ENCODE measurements around the gene ZNF516. TPM values are rescaled to one million over a fixed set of nuclear protein-coding genes. Genes with fewer than 3 reads are reported as not detected.

Gene ZNF516
- polyA plus RNA-seq, 2 of the 4 experiments (the other 2 are of a cell fraction): 3.9 to 4.9 TPM

DNA sequence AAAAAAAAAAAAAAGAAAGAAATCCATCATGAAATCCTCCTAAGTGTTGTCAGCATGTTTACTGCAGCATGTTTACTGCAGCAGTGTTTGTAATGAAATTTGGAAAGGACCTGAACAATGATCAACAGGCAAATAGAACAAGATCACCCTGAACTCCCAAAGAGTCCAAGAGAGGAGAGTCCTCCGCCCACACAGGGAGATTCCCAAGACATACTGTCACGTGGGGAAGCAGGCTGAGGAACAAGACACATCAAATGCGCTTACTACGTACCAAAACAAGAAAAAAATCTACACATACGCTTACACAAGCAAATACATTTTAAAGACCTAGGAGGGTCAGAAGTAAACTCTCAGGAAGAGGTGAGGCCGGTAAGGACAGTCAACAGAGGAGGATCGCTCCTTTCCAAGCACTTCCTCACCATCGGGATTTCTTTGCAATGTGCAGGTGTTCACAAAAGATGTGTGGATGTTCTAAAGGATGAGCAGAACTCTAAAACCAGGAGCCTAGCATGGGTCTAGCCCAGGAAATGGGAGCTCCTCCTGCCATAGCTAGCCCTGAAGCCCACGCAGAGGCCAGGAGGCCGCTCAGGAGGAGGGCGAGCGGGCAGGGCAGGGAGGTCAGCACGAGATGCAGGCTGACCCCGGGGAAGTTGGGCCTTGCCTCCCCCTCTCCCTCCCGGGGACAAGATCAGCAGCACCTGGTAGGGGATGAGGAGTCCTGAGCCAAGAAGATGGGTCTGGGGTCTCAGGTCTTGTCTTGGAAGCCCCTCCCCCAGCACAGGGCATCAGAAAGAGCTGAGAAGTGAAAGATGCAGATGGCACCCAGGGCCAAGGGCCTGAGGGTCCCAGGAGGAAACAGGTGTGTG, 66.4 kb downstream of the ZNF516 start:
- no peaks in the 10 kb centered on the region for H3K9me3 ChIP-seq
- 88% methylated on average over 13 of the region's 15 CpGs for WGBS (ENCODE audit: missing lambda C conversion rate)
- ATAC-seq (no peak), DNase-seq (ENCODE audit: low read depth in 1 of 2, low spot score in 1 of 2) (no peak), FAIRE-seq (no peak)
- TF ChIP-seq HOXB13 (CRISPR knock-in tag; IDR thresholded peaks at IDR 0.05; ENCODE audit: low read depth) (no peak), HOXB5 (CRISPR knock-in tag; IDR thresholded peaks at IDR 0.05) (no peak), CBX8 (IDR thresholded peaks at IDR 0.05) (no peak), BHLHE40 (IDR thresholded peaks at IDR 0.05; ENCODE audit: low read depth, low read length) (no peak), RCOR1 (IDR thresholded peaks at IDR 0.05; ENCODE audit: low read depth, low read length) (no peak), JUNB (IDR thresholded peaks at IDR 0.05) (no peak), KDM5A (IDR thresholded peaks at IDR 0.05) (no peak), EHF (CRISPR knock-in tag; IDR thresholded peaks at IDR 0.05) (no peak), RNF2 (IDR thresholded peaks at IDR 0.05; ENCODE audit: borderline replicate concordance, low read depth) (no peak), MAZ (IDR thresholded peaks at IDR 0.05; ENCODE audit: borderline replicate concordance, low read depth, low read length) (no peak), ZNF302 (CRISPR knock-in tag; IDR thresholded peaks at IDR 0.05) (no peak)
- TF ChIP-seq, protein P1, sequence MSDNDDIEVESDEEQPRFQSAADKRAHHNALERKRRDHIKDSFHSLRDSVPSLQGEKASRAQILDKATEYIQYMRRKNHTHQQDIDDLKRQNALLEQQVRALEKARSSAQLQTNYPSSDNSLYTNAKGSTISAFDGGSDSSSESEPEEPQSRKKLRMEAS (IDR thresholded peaks at IDR 0.05): no peak
- TF ChIP-seq, protein P2, sequence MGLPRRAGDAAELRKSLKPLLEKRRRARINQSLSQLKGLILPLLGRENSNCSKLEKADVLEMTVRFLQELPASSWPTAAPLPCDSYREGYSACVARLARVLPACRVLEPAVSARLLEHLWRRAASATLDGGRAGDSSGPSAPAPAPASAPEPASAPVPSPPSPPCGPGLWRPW (IDR thresholded peaks at IDR 0.05): no peak
- TF ChIP-seq, protein P3, sequence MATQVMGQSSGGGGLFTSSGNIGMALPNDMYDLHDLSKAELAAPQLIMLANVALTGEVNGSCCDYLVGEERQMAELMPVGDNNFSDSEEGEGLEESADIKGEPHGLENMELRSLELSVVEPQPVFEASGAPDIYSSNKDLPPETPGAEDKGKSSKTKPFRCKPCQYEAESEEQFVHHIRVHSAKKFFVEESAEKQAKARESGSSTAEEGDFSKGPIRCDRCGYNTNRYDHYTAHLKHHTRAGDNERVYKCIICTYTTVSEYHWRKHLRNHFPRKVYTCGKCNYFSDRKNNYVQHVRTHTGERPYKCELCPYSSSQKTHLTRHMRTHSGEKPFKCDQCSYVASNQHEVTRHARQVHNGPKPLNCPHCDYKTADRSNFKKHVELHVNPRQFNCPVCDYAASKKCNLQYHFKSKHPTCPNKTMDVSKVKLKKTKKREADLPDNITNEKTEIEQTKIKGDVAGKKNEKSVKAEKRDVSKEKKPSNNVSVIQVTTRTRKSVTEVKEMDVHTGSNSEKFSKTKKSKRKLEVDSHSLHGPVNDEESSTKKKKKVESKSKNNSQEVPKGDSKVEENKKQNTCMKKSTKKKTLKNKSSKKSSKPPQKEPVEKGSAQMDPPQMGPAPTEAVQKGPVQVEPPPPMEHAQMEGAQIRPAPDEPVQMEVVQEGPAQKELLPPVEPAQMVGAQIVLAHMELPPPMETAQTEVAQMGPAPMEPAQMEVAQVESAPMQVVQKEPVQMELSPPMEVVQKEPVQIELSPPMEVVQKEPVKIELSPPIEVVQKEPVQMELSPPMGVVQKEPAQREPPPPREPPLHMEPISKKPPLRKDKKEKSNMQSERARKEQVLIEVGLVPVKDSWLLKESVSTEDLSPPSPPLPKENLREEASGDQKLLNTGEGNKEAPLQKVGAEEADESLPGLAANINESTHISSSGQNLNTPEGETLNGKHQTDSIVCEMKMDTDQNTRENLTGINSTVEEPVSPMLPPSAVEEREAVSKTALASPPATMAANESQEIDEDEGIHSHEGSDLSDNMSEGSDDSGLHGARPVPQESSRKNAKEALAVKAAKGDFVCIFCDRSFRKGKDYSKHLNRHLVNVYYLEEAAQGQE (IDR thresholded peaks at IDR 0.05): no peak
- TF ChIP-seq, protein P4, sequence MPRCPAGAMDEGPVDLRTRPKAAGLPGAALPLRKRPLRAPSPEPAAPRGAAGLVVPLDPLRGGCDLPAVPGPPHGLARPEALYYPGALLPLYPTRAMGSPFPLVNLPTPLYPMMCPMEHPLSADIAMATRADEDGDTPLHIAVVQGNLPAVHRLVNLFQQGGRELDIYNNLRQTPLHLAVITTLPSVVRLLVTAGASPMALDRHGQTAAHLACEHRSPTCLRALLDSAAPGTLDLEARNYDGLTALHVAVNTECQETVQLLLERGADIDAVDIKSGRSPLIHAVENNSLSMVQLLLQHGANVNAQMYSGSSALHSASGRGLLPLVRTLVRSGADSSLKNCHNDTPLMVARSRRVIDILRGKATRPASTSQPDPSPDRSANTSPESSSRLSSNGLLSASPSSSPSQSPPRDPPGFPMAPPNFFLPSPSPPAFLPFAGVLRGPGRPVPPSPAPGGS (IDR thresholded peaks at IDR 0.05): no peak
- H3K27ac ChIP-seq: no peak overlapping the region
- H3K4me1 ChIP-seq: no peaks in the 10 kb centered on the region
- CTCF ChIA-PET: no interaction called here
- no peak overlapping the region for H3K4me3 ChIP-seq
- no peak overlapping the region for H3K4me2 ChIP-seq
- POLR2A ChIA-PET: no interaction called here

DNA sequence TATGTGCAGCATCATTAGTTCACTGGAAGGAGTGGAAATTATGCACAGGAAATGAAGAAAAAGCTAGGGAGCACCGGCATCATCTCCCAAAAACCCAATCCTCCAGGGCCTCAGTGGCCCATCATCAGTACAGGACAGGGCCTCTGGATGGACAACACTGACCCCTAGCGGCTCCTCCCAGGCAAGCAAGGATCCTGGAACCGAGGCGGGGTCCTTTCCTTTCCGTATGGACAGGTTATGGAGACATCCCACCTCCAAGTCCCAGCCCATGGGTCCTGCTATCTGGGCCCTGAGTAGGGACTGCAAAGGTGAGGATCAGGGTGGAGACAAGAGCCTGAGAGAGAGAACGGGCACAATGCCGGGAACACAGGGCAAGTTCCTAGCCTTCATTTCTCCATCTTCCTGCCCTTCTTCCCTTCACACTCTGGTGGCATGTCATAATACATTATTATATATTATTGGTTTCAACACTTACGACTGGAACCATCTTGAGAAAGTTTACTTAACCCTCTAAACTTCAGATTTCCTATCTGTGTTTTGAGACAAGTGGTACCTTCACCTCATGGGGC, 68.2 kb downstream of the ZNF516 start:
- FAIRE-seq (no peak), ATAC-seq (peak in 1 of 2 experiments; percentile 80; a peak in 3 of 6 replicates), DNase-seq (ENCODE audit: low read depth in 1 of 2, low spot score in 1 of 2) (peak; percentile 21 to 34)
- 58% methylated on average over 4 of the region's 8 CpGs for WGBS (ENCODE audit: missing lambda C conversion rate)
- no peaks in the 10 kb centered on the region for H3K9me3 ChIP-seq
- no peak for TF ChIP-seq FOSB (CRISPR knock-in tag; IDR thresholded peaks at IDR 0.05)
- no peak for TF ChIP-seq HDAC2 (IDR thresholded peaks at IDR 0.05)
- peak; percentile 13 to 45; a peak in 2 of 5 replicates for TF ChIP-seq RAD21 (conservative IDR thresholded peaks at IDR 0.05 in 1 of 2, IDR thresholded peaks at IDR 0.05 in 1 of 2)
- TF ChIP-seq, protein P5, sequence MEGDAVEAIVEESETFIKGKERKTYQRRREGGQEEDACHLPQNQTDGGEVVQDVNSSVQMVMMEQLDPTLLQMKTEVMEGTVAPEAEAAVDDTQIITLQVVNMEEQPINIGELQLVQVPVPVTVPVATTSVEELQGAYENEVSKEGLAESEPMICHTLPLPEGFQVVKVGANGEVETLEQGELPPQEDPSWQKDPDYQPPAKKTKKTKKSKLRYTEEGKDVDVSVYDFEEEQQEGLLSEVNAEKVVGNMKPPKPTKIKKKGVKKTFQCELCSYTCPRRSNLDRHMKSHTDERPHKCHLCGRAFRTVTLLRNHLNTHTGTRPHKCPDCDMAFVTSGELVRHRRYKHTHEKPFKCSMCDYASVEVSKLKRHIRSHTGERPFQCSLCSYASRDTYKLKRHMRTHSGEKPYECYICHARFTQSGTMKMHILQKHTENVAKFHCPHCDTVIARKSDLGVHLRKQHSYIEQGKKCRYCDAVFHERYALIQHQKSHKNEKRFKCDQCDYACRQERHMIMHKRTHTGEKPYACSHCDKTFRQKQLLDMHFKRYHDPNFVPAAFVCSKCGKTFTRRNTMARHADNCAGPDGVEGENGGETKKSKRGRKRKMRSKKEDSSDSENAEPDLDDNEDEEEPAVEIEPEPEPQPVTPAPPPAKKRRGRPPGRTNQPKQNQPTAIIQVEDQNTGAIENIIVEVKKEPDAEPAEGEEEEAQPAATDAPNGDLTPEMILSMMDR (IDR thresholded peaks at IDR 0.05): peak; percentile 41
- TF ChIP-seq, protein P6, sequence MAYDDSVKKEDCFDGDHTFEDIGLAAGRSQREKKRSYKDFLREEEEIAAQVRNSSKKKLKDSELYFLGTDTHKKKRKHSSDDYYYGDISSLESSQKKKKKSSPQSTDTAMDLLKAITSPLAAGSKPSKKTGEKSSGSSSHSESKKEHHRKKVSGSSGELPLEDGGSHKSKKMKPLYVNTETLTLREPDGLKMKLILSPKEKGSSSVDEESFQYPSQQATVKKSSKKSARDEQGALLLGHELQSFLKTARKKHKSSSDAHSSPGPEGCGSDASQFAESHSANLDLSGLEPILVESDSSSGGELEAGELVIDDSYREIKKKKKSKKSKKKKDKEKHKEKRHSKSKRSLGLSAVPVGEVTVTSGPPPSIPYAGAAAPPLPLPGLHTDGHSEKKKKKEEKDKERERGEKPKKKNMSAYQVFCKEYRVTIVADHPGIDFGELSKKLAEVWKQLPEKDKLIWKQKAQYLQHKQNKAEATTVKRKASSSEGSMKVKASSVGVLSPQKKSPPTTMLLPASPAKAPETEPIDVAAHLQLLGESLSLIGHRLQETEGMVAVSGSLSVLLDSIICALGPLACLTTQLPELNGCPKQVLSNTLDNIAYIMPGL (CRISPR knock-in tag; IDR thresholded peaks at IDR 0.05; ENCODE audit: borderline replicate concordance): no peak
- TF ChIP-seq CBX8 (IDR thresholded peaks at IDR 0.05): no peak
- TF ChIP-seq HOXA7 (CRISPR knock-in tag; IDR thresholded peaks at IDR 0.05): no peak
- TF ChIP-seq, protein P7, sequence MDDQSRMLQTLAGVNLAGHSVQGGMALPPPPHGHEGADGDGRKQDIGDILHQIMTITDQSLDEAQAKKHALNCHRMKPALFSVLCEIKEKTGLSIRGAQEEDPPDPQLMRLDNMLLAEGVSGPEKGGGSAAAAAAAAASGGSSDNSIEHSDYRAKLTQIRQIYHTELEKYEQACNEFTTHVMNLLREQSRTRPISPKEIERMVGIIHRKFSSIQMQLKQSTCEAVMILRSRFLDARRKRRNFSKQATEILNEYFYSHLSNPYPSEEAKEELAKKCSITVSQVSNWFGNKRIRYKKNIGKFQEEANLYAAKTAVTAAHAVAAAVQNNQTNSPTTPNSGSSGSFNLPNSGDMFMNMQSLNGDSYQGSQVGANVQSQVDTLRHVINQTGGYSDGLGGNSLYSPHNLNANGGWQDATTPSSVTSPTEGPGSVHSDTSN (IDR thresholded peaks at IDR 0.05): no peak
- no peak for TF ChIP-seq ZFP36 (IDR thresholded peaks at IDR 0.05; ENCODE audit: borderline replicate concordance, partially characterized antibody)
- no peak overlapping the region for H3K4me3 ChIP-seq
- no peak overlapping the region for H3K4me2 ChIP-seq
- POLR2A ChIA-PET: no interaction called here
- no peaks in the 10 kb centered on the region for H3K4me1 ChIP-seq
- CTCF ChIA-PET: interaction anchor here (1.0 kb wide), 1 partner anchor 283 kb away, joined by 3 read pairs; no protein-coding TSS in a partner anchor
- H3K27ac ChIP-seq: no peak overlapping the region

Data from A549 (cell line).